ENCODE measurements around the gene MMP1.

Gene MMP1

GRCh38 chr11:102831128-102831488, 33.1 kb upstream of the MMP1 start:
- peak overlapping the region in 1 of 2 donors; percentile 40 for H3K4me3 ChIP-seq (ENCODE audit: low read depth in 1 of 2, low read length in 2 of 2)
- no peaks in the 10 kb centered on the region for H3K36me3 ChIP-seq (ENCODE audit: control insufficient read depth in 1 of 2, insufficient read depth in 2 of 2, low read length in 2 of 2)

GRCh38 chr11:102830001-102830727, 32.2 kb upstream of the MMP1 start:
- Histone ChIP-seq H3K4me1 (ENCODE audit: control insufficient read depth in 1 of 2, insufficient read depth in 2 of 2, low read length in 2 of 2) (no peaks in the 10 kb centered on the region), H3K36me3 (ENCODE audit: control insufficient read depth in 1 of 2, insufficient read depth in 2 of 2, low read length in 2 of 2) (no peaks in the 10 kb centered on the region), H3K9me3 (ENCODE audit: control insufficient read depth in 1 of 2, low read length in 2 of 2) (no peaks in the 10 kb centered on the region), H3K4me3 (ENCODE audit: low read depth in 1 of 2, low read length in 2 of 2) (no peak overlapping the region), H3K27me3 (ENCODE audit: low read depth, low read length) (no peaks in the 10 kb centered on the region), H3K27ac (ENCODE audit: low read length) (no peak overlapping the region)

More at GRCh38 chr11:102831128-102831488, 33.1 kb upstream of the MMP1 start:
- Histone ChIP-seq H3K9me3 (ENCODE audit: control insufficient read depth in 1 of 2, low read length in 2 of 2) (no peaks in the 10 kb centered on the region), H3K4me1 (ENCODE audit: control insufficient read depth in 1 of 2, insufficient read depth in 2 of 2, low read length in 2 of 2) (no peaks in the 10 kb centered on the region), H3K27ac (ENCODE audit: low read length) (no peak overlapping the region), H3K27me3 (ENCODE audit: low read depth, low read length) (no peaks in the 10 kb centered on the region)

- Histone ChIP-seq H3K27ac (ENCODE audit: low read length) (no peak overlapping the region), H3K4me1 (ENCODE audit: control insufficient read depth in 1 of 2, insufficient read depth in 2 of 2, low read length in 2 of 2) (no peaks in the 10 kb centered on the region), H3K36me3 (ENCODE audit: control insufficient read depth in 1 of 2, insufficient read depth in 2 of 2, low read length in 2 of 2) (no peaks in the 10 kb centered on the region), H3K27me3 (ENCODE audit: low read depth, low read length) (no peaks in the 10 kb centered on the region), H3K9me3 (ENCODE audit: control insufficient read depth in 1 of 2, low read length in 2 of 2) (no peaks in the 10 kb centered on the region), H3K4me3 (ENCODE audit: low read depth in 1 of 2, low read length in 2 of 2) (no peak overlapping the region)
These were observed 31.5 kb upstream of the MMP1 start for GRCh38 chr11:102829316-102830000.

DNA sequence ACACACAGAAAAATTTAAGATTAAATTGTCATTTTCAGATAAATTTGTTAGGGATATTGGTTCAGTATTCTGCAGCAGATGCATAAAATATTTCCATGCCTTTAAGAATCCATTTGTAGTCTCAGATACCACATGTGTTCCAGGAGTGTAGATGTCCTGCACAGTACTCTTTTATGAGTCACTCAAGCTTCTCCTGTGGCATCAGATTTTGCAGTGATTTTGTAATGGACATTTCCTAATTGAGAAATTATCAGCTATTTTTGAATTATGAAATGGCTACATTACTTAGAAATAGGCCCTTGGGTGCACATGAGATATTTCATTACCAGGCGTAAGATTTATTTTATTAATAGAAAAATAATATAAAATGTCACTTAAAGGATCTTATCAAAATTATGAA, 26.6 kb upstream of the MMP1 start:
- Histone ChIP-seq H3K27me3 (ENCODE audit: low read depth, low read length) (no peaks in the 10 kb centered on the region), H3K27ac (ENCODE audit: low read length) (no peak overlapping the region), H3K36me3 (ENCODE audit: control insufficient read depth in 1 of 2, insufficient read depth in 2 of 2, low read length in 2 of 2) (no peaks in the 10 kb centered on the region), H3K4me3 (ENCODE audit: low read depth in 1 of 2, low read length in 2 of 2) (no peak overlapping the region), H3K9me3 (ENCODE audit: control insufficient read depth in 1 of 2, low read length in 2 of 2) (no peaks in the 10 kb centered on the region), H3K4me1 (ENCODE audit: control insufficient read depth in 1 of 2, insufficient read depth in 2 of 2, low read length in 2 of 2) (no peaks in the 10 kb centered on the region)

GRCh38 chr11:102819491-102819890, 21.5 kb upstream of the MMP1 start:
- H3K27ac ChIP-seq (ENCODE audit: low read length) = no peak overlapping the region

GRCh38 chr11:102813484-102813883, 15.5 kb upstream of the MMP1 start:
- Histone ChIP-seq H3K27ac (ENCODE audit: low read length) (no peak overlapping the region), H3K4me1 (ENCODE audit: control insufficient read depth in 1 of 2, insufficient read depth in 2 of 2, low read length in 2 of 2) (no peaks in the 10 kb centered on the region), H3K9me3 (ENCODE audit: control insufficient read depth in 1 of 2, low read length in 2 of 2) (peaks cover 0 to 5% of the 10 kb centered on the region in 2 donors), H3K4me3 (ENCODE audit: low read depth in 1 of 2, low read length in 2 of 2) (no peak overlapping the region), H3K36me3 (ENCODE audit: control insufficient read depth in 1 of 2, insufficient read depth in 2 of 2, low read length in 2 of 2) (no peaks in the 10 kb centered on the region), H3K27me3 (ENCODE audit: low read depth, low read length) (no peaks in the 10 kb centered on the region)

More at GRCh38 chr11:102819491-102819890, 21.5 kb upstream of the MMP1 start:
- no peaks in the 10 kb centered on the region for H3K4me1 ChIP-seq (ENCODE audit: control insufficient read depth in 1 of 2, insufficient read depth in 2 of 2, low read length in 2 of 2)
- H3K27me3 ChIP-seq (ENCODE audit: low read depth, low read length) = no peaks in the 10 kb centered on the region
- H3K36me3 ChIP-seq (ENCODE audit: control insufficient read depth in 1 of 2, insufficient read depth in 2 of 2, low read length in 2 of 2) = no peaks in the 10 kb centered on the region
- no peak overlapping the region for H3K4me3 ChIP-seq (ENCODE audit: low read depth in 1 of 2, low read length in 2 of 2)
- peaks cover 0 to 5% of the 10 kb centered on the region in 2 donors for H3K9me3 ChIP-seq (ENCODE audit: control insufficient read depth in 1 of 2, low read length in 2 of 2)

GRCh38 chr11:102812188-102812587, 14.2 kb upstream of the MMP1 start:
- Histone ChIP-seq H3K27ac (ENCODE audit: low read length) (no peak overlapping the region), H3K4me1 (ENCODE audit: control insufficient read depth in 1 of 2, insufficient read depth in 2 of 2, low read length in 2 of 2) (no peaks in the 10 kb centered on the region), H3K9me3 (ENCODE audit: control insufficient read depth in 1 of 2, low read length in 2 of 2) (peaks cover 0 to 3% of the 10 kb centered on the region in 2 donors), H3K36me3 (ENCODE audit: control insufficient read depth in 1 of 2, insufficient read depth in 2 of 2, low read length in 2 of 2) (no peaks in the 10 kb centered on the region), H3K27me3 (ENCODE audit: low read depth, low read length) (no peaks in the 10 kb centered on the region), H3K4me3 (ENCODE audit: low read depth in 1 of 2, low read length in 2 of 2) (no peak overlapping the region)

GRCh38 chr11:102810950-102811660, 13.1 kb upstream of the MMP1 start:
- no peaks in the 10 kb centered on the region for H3K36me3 ChIP-seq (ENCODE audit: control insufficient read depth in 1 of 2, insufficient read depth in 2 of 2, low read length in 2 of 2)
- H3K27me3 ChIP-seq (ENCODE audit: low read depth, low read length) = no peaks in the 10 kb centered on the region
- no peaks in the 10 kb centered on the region for H3K4me1 ChIP-seq (ENCODE audit: control insufficient read depth in 1 of 2, insufficient read depth in 2 of 2, low read length in 2 of 2)
- no peak overlapping the region for H3K4me3 ChIP-seq (ENCODE audit: low read depth in 1 of 2, low read length in 2 of 2)
- peaks cover 0 to 3% of the 10 kb centered on the region in 2 donors for H3K9me3 ChIP-seq (ENCODE audit: control insufficient read depth in 1 of 2, low read length in 2 of 2)
- no peak overlapping the region for H3K27ac ChIP-seq (ENCODE audit: low read length)

DNA sequence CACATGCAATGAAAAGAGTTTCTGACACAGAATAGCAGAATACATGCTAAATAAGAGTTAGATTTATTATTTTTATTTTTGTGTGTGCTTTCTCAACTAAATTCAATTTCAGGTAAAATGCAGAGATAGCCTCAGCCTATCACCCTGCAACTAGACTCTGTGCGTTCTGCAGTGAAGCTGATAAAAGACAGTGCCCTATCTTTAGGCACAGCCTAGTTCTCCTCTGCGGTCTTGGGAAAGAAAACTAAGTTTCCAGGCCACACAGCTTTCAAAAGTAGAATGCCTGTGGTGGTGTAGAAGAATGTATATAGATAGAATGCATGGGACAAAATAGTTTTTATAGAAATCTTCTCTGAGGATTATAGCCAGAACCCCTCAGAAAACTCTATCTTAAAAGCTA, 12.0 kb upstream of the MMP1 start:
- H3K36me3 ChIP-seq (ENCODE audit: control insufficient read depth in 1 of 2, insufficient read depth in 2 of 2, low read length in 2 of 2) = no peaks in the 10 kb centered on the region
- H3K9me3 ChIP-seq (ENCODE audit: control insufficient read depth in 1 of 2, low read length in 2 of 2) = no peaks in the 10 kb centered on the region
- H3K27ac ChIP-seq (ENCODE audit: low read length) = no peak overlapping the region
- no peak overlapping the region for H3K4me3 ChIP-seq (ENCODE audit: low read depth in 1 of 2, low read length in 2 of 2)
- no peaks in the 10 kb centered on the region for H3K4me1 ChIP-seq (ENCODE audit: control insufficient read depth in 1 of 2, insufficient read depth in 2 of 2, low read length in 2 of 2)
- H3K27me3 ChIP-seq (ENCODE audit: low read depth, low read length) = no peaks in the 10 kb centered on the region

GRCh38 chr11:102807921-102808320, 10.0 kb upstream of the MMP1 start:
- no peaks in the 10 kb centered on the region for H3K27me3 ChIP-seq (ENCODE audit: low read depth, low read length)
- no peak overlapping the region for H3K4me3 ChIP-seq (ENCODE audit: low read depth in 1 of 2, low read length in 2 of 2)
- no peaks in the 10 kb centered on the region for H3K9me3 ChIP-seq (ENCODE audit: control insufficient read depth in 1 of 2, low read length in 2 of 2)
- no peaks in the 10 kb centered on the region for H3K4me1 ChIP-seq (ENCODE audit: control insufficient read depth in 1 of 2, insufficient read depth in 2 of 2, low read length in 2 of 2)
- no peak overlapping the region for H3K27ac ChIP-seq (ENCODE audit: low read length)
- no peaks in the 10 kb centered on the region for H3K36me3 ChIP-seq (ENCODE audit: control insufficient read depth in 1 of 2, insufficient read depth in 2 of 2, low read length in 2 of 2)

- Histone ChIP-seq H3K9me3 (ENCODE audit: control insufficient read depth in 1 of 2, low read length in 2 of 2) (no peaks in the 10 kb centered on the region), H3K4me1 (ENCODE audit: control insufficient read depth in 1 of 2, insufficient read depth in 2 of 2, low read length in 2 of 2) (no peaks in the 10 kb centered on the region), H3K27me3 (ENCODE audit: low read depth, low read length) (no peaks in the 10 kb centered on the region), H3K36me3 (ENCODE audit: control insufficient read depth in 1 of 2, insufficient read depth in 2 of 2, low read length in 2 of 2) (no peaks in the 10 kb centered on the region), H3K27ac (ENCODE audit: low read length) (no peak overlapping the region), H3K4me3 (ENCODE audit: low read depth in 1 of 2, low read length in 2 of 2) (no peak overlapping the region)
These were observed 8.3 kb upstream of the MMP1 start for GRCh38 chr11:102806296-102806695.

All from muscle layer of duodenum (tissue), 2 donors.